GM12878 (cell line): ENCODE results near the gene FTCDNL1. TPM values are rescaled to one million over a fixed set of nuclear protein-coding genes. Genes with fewer than 3 reads are reported as not detected.

Experiments
- ATAC-seq: fragments of 200-7000 bp; cut with Tn5 transposase; 3 replicates; pipeline ENCODE4 v1.9.1; 2020; ENCODE audit warnings: mild to moderate bottlenecking, moderate library complexity
- BruUV-seq: library from RNA; stranded (reverse); fragments of 400-500 nt; replicated peaks from 2 replicates; lab custom pipeline; 2021; lab: Mats Ljungman, UMichigan
- CTCF ChIA-PET: fragments of 300-600 bp; sonication (Branson Sonifier 250); formaldehyde crosslinking; extraction: SDS; loops from one replicate; lab custom pipeline; 2021; ENCODE audit warnings: inconsistent platforms; lab: Yijun Ruan, JAX
- POLR2A ChIA-PET: fragments of 350-600 bp; formaldehyde crosslinking; extraction: SDS; loops from one replicate; lab custom pipeline; 2021; ENCODE audit warnings: inconsistent platforms; lab: Charles Lee
- RAD21 ChIA-PET: fragments of 300-600 bp; sonication (Branson Sonifier 250); formaldehyde crosslinking; loops from one replicate; lab custom pipeline; 2023; ENCODE audit warnings: antibody characterized with exemption; ENCODE audit not compliant: unreplicated experiment; lab: Charles Lee
- SMC1A ChIA-PET: fragments of 300-600 bp; sonication (Branson Sonifier 250); formaldehyde crosslinking; loops from one replicate; lab custom pipeline; 2023; ENCODE audit not compliant: unreplicated experiment, uncharacterized antibody; lab: Charles Lee
- DNase-seq: peaks from one replicate; pipeline ENCODE4 v3.0.0-alpha.2; 2011; ENCODE audit warnings: low read depth, low spot score
- FAIRE-seq: peaks from 3 replicates; lab custom pipeline; 2011; peaks lifted over from hg19 to GRCh38; lab: Jason Lieb, UNC
- H2AFZ ChIP-seq: 2 replicates; pipeline ENCODE4 v1.6.0; 2011; ENCODE audit warnings: low read depth, low read length, control low read depth; ENCODE audit not compliant: control insufficient read depth
- H3K27ac ChIP-seq: 2 replicates; pipeline ENCODE4 v1.5.1; 2011; ENCODE audit warnings: control low read depth; ENCODE audit not compliant: control insufficient read depth, insufficient read depth
- H3K27me3 ChIP-seq, 2 experiments: replicated peaks in 1 of 2; 2 replicates each; pipeline versions ENCODE4 v1.6.0 to v1.6.1; 2011; ENCODE audit warnings: low read length in 1 of 2; ENCODE audit not compliant: control insufficient read depth in 2 of 2, insufficient read depth in 2 of 2
- H3K36me3 ChIP-seq, 2 experiments: 2 replicates each; pipeline ENCODE4 v1.5.1; 2011; ENCODE audit warnings: low read length in 1 of 2; ENCODE audit not compliant: control insufficient read depth in 2 of 2, insufficient read depth in 2 of 2
- H3K4me1 ChIP-seq: 2 replicates; pipeline ENCODE4 v1.6.1; 2011; ENCODE audit warnings: mild to moderate bottlenecking, low read length, moderate library complexity, mixed read lengths; ENCODE audit not compliant: control insufficient read depth, insufficient read depth
- H3K4me2 ChIP-seq: 2 replicates; pipeline ENCODE4 v1.6.0; 2011; ENCODE audit warnings: control low read depth; ENCODE audit not compliant: control insufficient read depth, insufficient read depth
- H3K4me3 ChIP-seq: fragments of 200-600 bp; sonication (generic); 2 replicates; pipeline ENCODE4 v1.5.1; 2016
- H3K79me2 ChIP-seq: 2 replicates; pipeline ENCODE4 v1.6.0; 2011; ENCODE audit warnings: low read length; ENCODE audit not compliant: control insufficient read depth, insufficient read depth
- H3K9ac ChIP-seq: 2 replicates; pipeline ENCODE4 v1.8.0; 2011; ENCODE audit warnings: low read length, control low read depth, mixed read lengths; ENCODE audit not compliant: control insufficient read depth, insufficient read depth
- H3K9me3 ChIP-seq: replicated peaks from 3 replicates; pipeline ENCODE4 v1.5.1; 2011; ENCODE audit warnings: mild to moderate bottlenecking, low read length; ENCODE audit not compliant: control insufficient read depth, insufficient read depth
- H4K20me1 ChIP-seq: 2 replicates; pipeline ENCODE4 v1.6.0; 2011; ENCODE audit not compliant: control insufficient read depth, insufficient read depth
- BMI1 ChIP-seq: fragments of 450-650 bp; IDR thresholded peaks from 2 replicates; pipeline ENCODE4 v1.6.1; 2016; ENCODE audit warnings: mild to moderate bottlenecking, moderate library complexity, borderline replicate concordance
- CHD1 ChIP-seq: IDR thresholded peaks from 2 replicates; pipeline ENCODE4 v1.6.1; 2012; ENCODE audit warnings: low read depth, low read length, improper control_type of control experiment
- CTCF ChIP-seq, 3 experiments: IDR thresholded peaks in 2 of 3; conservative IDR thresholded peaks in 1 of 3; 2 replicates each; pipeline ENCODE4 v1.5.1; 2011; ENCODE audit warnings: low read depth in 3 of 3, low read length in 3 of 3, mild to moderate bottlenecking in 3 of 3, control low read depth in 2 of 3, moderate library complexity in 2 of 3, inconsistent platforms in 1 of 3, mixed read lengths in 1 of 3; ENCODE audit not compliant: control insufficient read depth in 2 of 3, insufficient read depth in 1 of 3; ENCODE audit errors: extremely low read depth in 1 of 3
- PBX3 ChIP-seq: IDR thresholded peaks from 2 replicates; pipeline ENCODE4 v1.6.1; 2011; ENCODE audit warnings: mild to moderate bottlenecking, low read depth, low read length, moderate library complexity; ENCODE audit not compliant: insufficient replicate concordance
- RAD21 ChIP-seq: IDR thresholded peaks from 2 replicates; pipeline ENCODE4 v1.6.1; 2011; ENCODE audit warnings: mild to moderate bottlenecking, low read depth, low read length, moderate library complexity; ENCODE audit not compliant: insufficient read depth
- SMC3 ChIP-seq: IDR thresholded peaks from 2 replicates; pipeline ENCODE4 v1.6.1; 2011; ENCODE audit warnings: low read length, improper control_type of control experiment, borderline replicate concordance
- YY1 ChIP-seq: IDR thresholded peaks from 2 replicates; pipeline ENCODE4 v1.6.1; 2011; ENCODE audit warnings: low read depth, mild to moderate bottlenecking, low read length
- WGBS: methylation state at CpG from one replicate; pipeline ENCODE4 v1.1.6; 2016; ENCODE audit warnings: low lambda C conversion rate; ENCODE audit not compliant: insufficient replicate concordance, insufficient coverage; ENCODE audit errors: missing lambda C conversion rate; 5-methylcytosine and 5-hydroxymethylcytosine counted together
- in situ Hi-C: fragments of 300-500 bp; cut with MboI; formaldehyde crosslinking; loops from 9 replicates; pipeline ENCODE4 v1.14.3; 2018; ENCODE audit warnings: mixed read lengths
- intact Hi-C: fragments of 100-400 bp; cut with micrococcal nuclease; formaldehyde crosslinking; loops from one replicate; pipeline ENCODE4 v1.14.2; 2022; ENCODE audit not compliant: unreplicated experiment
- polyA plus RNA-seq, 11 experiments: library from polyadenylated mRNA; depleted of rRNA in 4 of 11; unstranded in 6 of 11; stranded (reverse) in 5 of 11; fragments of >200 nt; fragmentation: Nextera tagmentation in 4 of 11; fragmentation: Illumina TruSeq in 1 of 11; extraction: Ambion mirVana in 4 of 11; extraction: Trizol in 1 of 11; gene quantifications; 1 replicate in 1 of 11; 2 replicates in 10 of 11; pipeline versions ENCODE4 v1.2.1 to v1.2.3, GENCODE V29; 2011 to 2016; ENCODE audit warnings: inconsistent platforms in 2 of 11, missing spikeins in 2 of 11, low read depth in 1 of 11
- total RNA-seq, 4 experiments: library from RNA; depleted of rRNA in 3 of 4; stranded (reverse); fragments of >200 nt in 3 of 4; fragmentation: Illumina TruSeq in 1 of 4; extraction: Trizol in 1 of 4; gene quantifications; 2 replicates each; pipeline versions ENCODE4 v1.2.1 to v1.2.3, GENCODE V29; 2013 to 2021

The FTCDNL1 gene
- total and polyA plus RNA-seq, 10 of the 15 experiments (the other 5 are each of a cell fraction or from before 2014, with no cell fraction given) = 0.15 to 3.9 (median 2.0) TPM

GRCh38 chr2:199739413-199740110 is 111.4 kb downstream of the FTCDNL1 start:
- Histone ChIP-seq H3K9ac (no peak overlapping the region), H4K20me1 (no peaks in the 10 kb centered on the region), H3K36me3 (no peaks in the 10 kb centered on the region), H3K4me2 (no peak overlapping the region), H3K9me3 (no peaks in the 10 kb centered on the region), H3K27me3 (peaks cover 0 to 2% of the 10 kb centered on the region in 2 experiments; a peak in 1 of 4 replicates), H3K27ac (no peak overlapping the region), H3K4me3 (no peak overlapping the region), H3K4me1 (no peaks in the 10 kb centered on the region), H3K79me2 (no peaks in the 10 kb centered on the region), H2AFZ (no peak overlapping the region)
- ChIA-PET CTCF (interaction anchor here (0.6 to 3.8 kb wide), 29 partner anchors 9 to 1960 kb away, joined by 3 to 42 read pairs (median 5); no protein-coding TSS in a partner anchor), RAD21 (interaction anchor here (0.8 to 2.4 kb wide), 5 partner anchors 35 to 1430 kb away, joined by 3 to 12 read pairs (median 6); no protein-coding TSS in a partner anchor), SMC1A (interaction anchor here (1.0 to 2.5 kb wide), 11 partner anchors 27 to 1428 kb away, joined by 3 to 16 read pairs (median 4); no protein-coding TSS in a partner anchor), POLR2A (no interaction called here)
- DNase-seq = no peak
- in situ Hi-C loops (loop anchor here (5.0 kb wide), 1 partner anchor 1427 kb away; no protein-coding TSS in a partner anchor), intact Hi-C loops (loop anchor here (1.0 to 5.0 kb wide), 3 partner anchors 35 to 1430 kb away; no protein-coding TSS in a partner anchor)
- 22% methylated on average over 15 of the region's 15 CpGs for WGBS
- ATAC-seq = peak; percentile 68
- no TSS peak for BruUV-seq
- TF ChIP-seq CHD1 (no peak), BMI1 (no peak), SMC3 (peak; percentile 54; the same call in 1 of the 2 replicates), RAD21 (peak; percentile 78), CTCF (IDR thresholded peaks at IDR 0.05 in 2 of 3, conservative IDR thresholded peaks at IDR 0.05 in 1 of 3; ENCODE audit: control insufficient read depth in 2 of 3, extremely low read depth in 1 of 3, insufficient read depth in 1 of 3, low read depth in 3 of 3, low read length in 3 of 3) (peak; percentile 72 to 81 (median 79)), YY1 (0 out of 2 replicates have a peak, but pooled peaks have one; percentile 16), PBX3 (no peak)
- peak; percentile 87 for FAIRE-seq
